ENCODE measurements around the gene SKAP1. TPM values are rescaled to one million over a fixed set of nuclear protein-coding genes. Genes with fewer than 3 reads are reported as not detected.

Gene SKAP1
- total and polyA plus RNA-seq, 8 donors = 1.2 to 3.0 (median 1.8) TPM

DNA sequence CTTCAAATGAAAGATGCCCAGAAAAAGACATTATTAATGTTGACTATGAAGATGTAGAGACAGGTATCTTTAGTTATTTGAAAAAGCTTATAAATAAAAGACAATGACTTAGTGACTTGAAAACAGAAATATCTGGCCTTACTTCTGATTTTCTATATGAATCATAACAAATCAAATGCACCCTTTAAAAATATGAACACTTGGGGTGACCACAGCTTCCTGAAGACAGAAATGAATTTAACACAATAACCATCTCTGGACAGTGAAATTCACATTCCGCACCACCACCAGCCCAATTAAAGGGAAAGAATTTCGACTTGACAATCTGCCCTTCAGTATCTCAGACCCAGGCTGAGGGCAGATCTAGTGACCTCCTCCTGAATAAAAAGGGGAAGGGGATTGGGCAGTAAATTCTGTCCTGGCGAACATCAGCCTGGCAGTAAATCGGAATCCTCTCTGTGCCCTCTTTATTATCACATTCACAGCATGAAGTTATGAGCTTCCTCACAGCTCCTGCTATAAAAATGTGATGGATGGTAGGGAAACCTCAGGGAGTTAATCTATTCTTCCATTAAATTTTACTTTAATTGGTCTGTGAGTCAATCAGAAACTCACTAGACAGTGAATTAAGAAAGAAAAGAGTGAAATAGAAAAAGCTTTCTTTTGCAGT is 190.9 kb downstream of the SKAP1 start:
- DNase-seq = no peak
- Histone ChIP-seq H3K4me1 (peaks cover 12 to 15% of the 10 kb centered on the region in 2 donors), H3K4me3 (no peak overlapping the region), H3K27ac (no peak overlapping the region), H3K27me3 (no peaks in the 10 kb centered on the region), H3K9me3 (no peaks in the 10 kb centered on the region), H3K36me3 (no peaks in the 10 kb centered on the region)
- ATAC-seq = no peak
- intact Hi-C loops (cut with DNase I) = no loop called here
- TF ChIP-seq CTCF (IDR thresholded peaks at IDR 0.05) = no peak

GRCh38 chr17:48237456-48237855 is 192.6 kb downstream of the SKAP1 start:
- Histone ChIP-seq H3K36me3 (no peaks in the 10 kb centered on the region), H3K4me3 (no peak overlapping the region), H3K9me3 (no peaks in the 10 kb centered on the region), H3K4me1 (peaks cover 12 to 15% of the 10 kb centered on the region in 2 donors), H3K27ac (no peak overlapping the region), H3K27me3 (peaks cover 4 to 5% of the 10 kb centered on the region in 2 donors)
- TF ChIP-seq CTCF (IDR thresholded peaks at IDR 0.05) = no peak
- DNase-seq = no peak
- ATAC-seq = no peak
- intact Hi-C loops (cut with DNase I) = no loop called here

DNA sequence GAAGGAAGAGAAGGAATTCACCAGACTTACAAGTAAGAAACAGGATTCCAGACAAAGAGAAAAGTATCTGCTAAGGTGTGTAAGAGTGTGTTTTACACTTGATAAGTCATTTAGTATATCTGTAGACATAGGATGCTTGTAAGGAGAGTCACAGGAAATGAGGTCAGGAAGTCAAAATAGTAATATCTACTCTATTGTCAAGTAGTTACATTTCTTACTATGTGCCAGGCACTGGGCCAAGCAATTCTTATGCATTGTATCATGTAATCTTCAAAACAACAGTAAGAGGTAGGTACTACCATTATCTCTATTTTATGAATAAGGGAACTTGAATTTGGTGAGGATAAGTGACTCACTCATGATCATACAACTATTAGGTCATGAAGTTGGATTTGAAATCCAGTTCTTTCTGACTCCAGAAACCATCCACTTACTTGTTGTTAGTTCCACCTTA is 193.3 kb downstream of the SKAP1 start:
- peaks cover 4 to 6% of the 10 kb centered on the region in 2 donors for H3K27me3 ChIP-seq
- H3K4me3 ChIP-seq = no peak overlapping the region
- ATAC-seq (no peak), DNase-seq (no peak)
- H3K36me3 ChIP-seq = no peaks in the 10 kb centered on the region
- no peak overlapping the region for H3K27ac ChIP-seq
- H3K4me1 ChIP-seq = peaks cover 12 to 13% of the 10 kb centered on the region in 2 donors
- intact Hi-C loops (cut with DNase I) = no loop called here
- no peak for TF ChIP-seq CTCF (IDR thresholded peaks at IDR 0.05)
- H3K9me3 ChIP-seq = no peaks in the 10 kb centered on the region

- H3K4me3 ChIP-seq = no peak overlapping the region
- no peak overlapping the region for H3K27ac ChIP-seq
- ATAC-seq = no peak
These were observed 195.1 kb downstream of the SKAP1 start for GRCh38 chr17:48234922-48235321.

More at GRCh38 chr17:48234922-48235321, 195.1 kb downstream of the SKAP1 start:
- no peak for TF ChIP-seq CTCF (IDR thresholded peaks at IDR 0.05)
- Histone ChIP-seq H3K9me3 (no peaks in the 10 kb centered on the region), H3K4me1 (no peaks in the 10 kb centered on the region), H3K27me3 (peaks cover 4 to 17% of the 10 kb centered on the region in 2 donors), H3K36me3 (no peaks in the 10 kb centered on the region)
- intact Hi-C loops (cut with DNase I) = no loop called here
- DNase-seq = no peak
